Measurements from ENCODE around the gene CD82. TPM values are rescaled to one million over a fixed set of nuclear protein-coding genes. Genes with fewer than 3 reads are reported as not detected.

CD82 gene
- total RNA-seq, 6 experiments from 2014 or later = 18.9 to 69.4 (median 48.6) TPM

GRCh38 chr11:44528103-44528502 lies 37.4 kb upstream of the CD82 start:
- DNase-seq = no peak
- no peak overlapping the region for H3K4me3 ChIP-seq
- intact Hi-C loops (cut with DNase I) = no loop called here
- no peaks in the 10 kb centered on the region for H3K27me3 ChIP-seq
- no peak overlapping the region for H3K27ac ChIP-seq
- H3K9me3 ChIP-seq = no peaks in the 10 kb centered on the region
- no peaks in the 10 kb centered on the region for H3K36me3 ChIP-seq
- no peak for TF ChIP-seq POLR2A (IDR thresholded peaks at IDR 0.05)
- no peak for TF ChIP-seq CTCF (IDR thresholded peaks at IDR 0.05)
- no peak for ATAC-seq
- no peaks in the 10 kb centered on the region for H3K4me1 ChIP-seq
- 56% methylated on average over 4 of the region's 8 CpGs for WGBS (ENCODE audit: insufficient coverage, low coverage, low lambda C conversion rate, missing lambda C conversion rate)

- Histone ChIP-seq H3K4me3 (no peak overlapping the region), H3K9me3 (no peaks in the 10 kb centered on the region), H3K27me3 (no peaks in the 10 kb centered on the region), H3K4me1 (no peaks in the 10 kb centered on the region), H3K27ac (no peak overlapping the region), H3K36me3 (no peaks in the 10 kb centered on the region)
- no peak for TF ChIP-seq POLR2A (IDR thresholded peaks at IDR 0.05)
- no peak for TF ChIP-seq CTCF (IDR thresholded peaks at IDR 0.05)
- intact Hi-C loops (cut with DNase I) = no loop called here
- DNase-seq = no peak
- no CpG with 5 or more reads among the region's 2 CpGs for WGBS (ENCODE audit: insufficient coverage, low coverage, low lambda C conversion rate, missing lambda C conversion rate)
- ATAC-seq = no peak
Measured at GRCh38 chr11:44528581-44528980, 36.9 kb upstream of the CD82 start.

GRCh38 chr11:44529895-44530412 lies 35.5 kb upstream of the CD82 start:
- H3K4me3 ChIP-seq = no peak overlapping the region
- no peaks in the 10 kb centered on the region for H3K9me3 ChIP-seq
- H3K36me3 ChIP-seq = no peaks in the 10 kb centered on the region
- WGBS (ENCODE audit: insufficient coverage, low coverage, low lambda C conversion rate, missing lambda C conversion rate) = 73% methylated on average over 7 of the region's 7 CpGs
- ATAC-seq = no peak
- no peak overlapping the region for H3K27ac ChIP-seq
- TF ChIP-seq CTCF (IDR thresholded peaks at IDR 0.05) = no peak
- TF ChIP-seq POLR2A (IDR thresholded peaks at IDR 0.05) = no peak
- no peaks in the 10 kb centered on the region for H3K27me3 ChIP-seq
- intact Hi-C loops (cut with DNase I) = loop anchor here in 1 of 2 donors (10.0 kb wide), 1 partner anchor 415 kb away; no protein-coding TSS in a partner anchor
- no peaks in the 10 kb centered on the region for H3K4me1 ChIP-seq
- DNase-seq = no peak

- Histone ChIP-seq H3K27me3 (no peaks in the 10 kb centered on the region), H3K36me3 (no peaks in the 10 kb centered on the region), H3K4me1 (no peaks in the 10 kb centered on the region), H3K9me3 (no peaks in the 10 kb centered on the region), H3K4me3 (no peak overlapping the region), H3K27ac (no peak overlapping the region)
- DNase-seq (no peak), ATAC-seq (peak in 1 of 4 donors; percentile 20)
- TF ChIP-seq POLR2A (IDR thresholded peaks at IDR 0.05) (no peak), CTCF (IDR thresholded peaks at IDR 0.05) (no peak)
- WGBS (ENCODE audit: insufficient coverage, low coverage, low lambda C conversion rate, missing lambda C conversion rate) = 55% methylated on average over 5 of the region's 9 CpGs
- intact Hi-C loops (cut with DNase I) = loop anchor here in 1 of 2 donors (10.0 kb wide), 1 partner anchor 416 kb away; no protein-coding TSS in a partner anchor
Measured at GRCh38 chr11:44530413-44531115, 34.9 kb upstream of the CD82 start.

Data from right lobe of liver (tissue), 6 donors.